Effector CD4-positive, alpha-beta T cell (primary cell): ENCODE measurements around the gene UQCRC1.

Experiments used
- DNase-seq: peaks from one replicate; pipeline ENCODE4 v3.0.0-alpha.2; 2020

Gene UQCRC1

DNA sequence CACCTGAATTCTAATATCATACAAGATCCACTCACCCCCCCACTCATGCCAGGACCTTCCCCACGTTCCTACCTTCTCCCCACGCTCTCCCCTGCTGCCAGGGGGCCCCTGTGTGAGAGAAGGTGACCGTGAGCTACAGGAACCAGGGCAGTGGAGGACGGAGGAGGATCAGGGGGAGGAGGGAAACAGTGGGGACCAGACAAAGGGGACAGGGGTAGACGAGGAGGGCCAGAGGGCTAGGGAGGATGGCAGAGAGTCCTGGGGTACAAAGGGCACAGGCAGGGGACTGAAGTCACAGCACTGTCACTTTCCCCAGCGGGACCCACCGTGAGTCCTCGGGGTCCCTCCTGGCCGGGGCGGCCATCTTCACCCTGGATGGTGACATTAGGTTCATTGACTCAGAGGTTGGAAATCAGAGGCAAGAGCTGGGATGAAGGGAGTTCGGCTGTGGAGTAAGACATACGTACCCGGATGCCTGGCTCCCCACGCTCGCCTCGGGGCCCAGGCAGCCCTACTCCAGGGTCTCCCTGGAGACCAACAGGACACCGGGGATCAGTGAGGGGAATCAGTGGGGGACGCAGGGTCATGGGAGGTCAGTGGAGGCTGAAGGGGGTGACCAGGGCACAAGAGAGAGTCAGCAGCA, 39.5 kb downstream of the UQCRC1 start:
- no peak for DNase-seq

DNA sequence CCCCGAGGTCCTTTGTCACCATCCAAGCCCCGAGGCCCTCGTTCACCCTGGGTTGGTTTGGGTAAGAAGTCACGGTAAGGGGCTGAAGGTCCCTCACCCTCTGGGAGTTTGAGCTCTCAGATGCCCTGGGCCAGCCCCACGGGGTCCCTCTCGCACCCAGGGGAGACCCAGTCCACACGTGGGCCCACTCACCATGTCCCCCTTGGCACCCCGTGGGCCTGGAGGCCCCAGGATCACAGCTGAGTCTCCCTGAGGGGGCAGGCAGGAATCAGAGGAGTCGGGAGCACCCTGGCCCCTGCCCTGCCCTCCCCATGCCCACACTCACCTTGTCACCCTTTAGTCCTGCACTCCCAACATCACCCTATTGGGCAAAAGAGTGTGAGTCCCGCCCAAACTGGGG, 40.0 kb downstream of the UQCRC1 start:
- DNase-seq, result no peak

DNA sequence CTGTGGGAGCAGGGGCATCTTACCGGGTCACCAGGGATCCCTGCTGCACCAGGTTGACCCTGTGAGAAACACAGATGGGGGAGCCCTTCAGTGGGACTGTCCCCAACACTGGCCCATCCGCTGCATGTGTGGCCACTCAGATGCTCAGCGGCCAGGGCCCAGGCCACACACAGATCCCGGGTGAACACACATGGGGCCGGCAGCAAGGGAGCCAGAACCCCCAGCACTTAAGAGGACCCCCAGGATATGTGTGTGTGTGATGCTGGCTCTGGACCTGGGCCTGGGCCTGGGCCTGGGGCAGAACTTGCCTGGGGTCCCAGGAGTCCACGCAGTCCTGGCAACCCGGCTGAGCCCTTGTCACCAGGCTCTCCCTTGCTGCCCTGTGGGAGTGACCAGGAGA, 41.0 kb downstream of the UQCRC1 start:
- DNase-seq, result no peak

DNA sequence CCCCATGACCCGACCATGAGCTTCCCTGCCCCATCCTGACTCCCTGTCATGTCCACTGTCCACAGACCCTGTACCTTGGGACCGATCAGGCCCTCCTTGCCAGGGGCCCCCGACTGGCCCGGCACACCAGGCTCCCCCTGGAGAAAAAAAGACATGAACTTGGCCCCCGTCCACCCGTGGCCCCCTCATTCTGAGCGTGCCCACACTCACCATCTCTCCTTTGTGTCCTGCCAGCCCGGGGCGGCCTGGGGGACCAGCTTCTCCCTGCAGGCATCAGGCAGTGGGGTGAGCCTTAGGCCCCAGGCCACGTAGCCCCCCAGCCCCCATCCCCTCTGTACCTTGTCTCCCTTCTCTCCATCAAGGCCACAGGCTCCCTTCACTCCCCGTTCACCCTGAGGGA, 41.9 kb downstream of the UQCRC1 start:
- no peak for DNase-seq

DNA sequence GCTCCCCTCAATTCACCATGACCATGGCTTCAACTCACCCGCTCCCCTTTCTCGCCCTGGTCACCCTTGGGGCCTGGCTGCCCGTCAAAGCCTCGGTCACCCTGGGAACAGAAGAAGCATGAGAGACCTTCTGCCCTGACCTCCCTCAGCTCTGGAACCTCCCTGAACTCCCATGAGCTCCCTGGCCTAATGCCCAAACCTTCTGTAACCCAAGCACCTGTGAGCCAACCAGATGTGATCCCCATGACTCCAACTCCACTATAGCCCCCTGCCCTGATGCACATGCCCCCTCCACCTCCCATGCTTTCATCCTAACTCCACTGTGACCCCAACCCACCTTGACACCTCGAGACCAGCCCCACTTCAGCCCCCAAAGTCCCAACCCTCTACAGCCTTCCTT, 42.4 kb downstream of the UQCRC1 start:
- no peak for DNase-seq

DNA sequence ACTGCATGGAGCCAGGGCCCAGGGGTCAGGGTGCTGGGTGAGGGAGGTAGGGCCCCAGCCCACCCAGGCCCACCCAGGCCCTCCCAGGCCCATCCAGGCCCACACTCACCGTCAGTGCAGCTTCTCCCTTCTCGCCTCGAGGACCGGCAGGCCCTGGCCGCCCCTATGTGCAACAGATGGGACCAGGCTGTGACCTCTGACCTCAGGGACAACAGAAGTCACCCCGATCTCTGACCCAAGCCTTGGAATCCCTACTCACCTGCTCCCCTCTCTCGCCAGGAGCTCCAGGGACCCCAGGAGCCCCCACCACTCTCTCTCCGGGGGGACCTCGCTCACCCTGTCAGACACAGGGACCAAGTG, 43.1 kb downstream of the UQCRC1 start:
- no peak for DNase-seq

DNA sequence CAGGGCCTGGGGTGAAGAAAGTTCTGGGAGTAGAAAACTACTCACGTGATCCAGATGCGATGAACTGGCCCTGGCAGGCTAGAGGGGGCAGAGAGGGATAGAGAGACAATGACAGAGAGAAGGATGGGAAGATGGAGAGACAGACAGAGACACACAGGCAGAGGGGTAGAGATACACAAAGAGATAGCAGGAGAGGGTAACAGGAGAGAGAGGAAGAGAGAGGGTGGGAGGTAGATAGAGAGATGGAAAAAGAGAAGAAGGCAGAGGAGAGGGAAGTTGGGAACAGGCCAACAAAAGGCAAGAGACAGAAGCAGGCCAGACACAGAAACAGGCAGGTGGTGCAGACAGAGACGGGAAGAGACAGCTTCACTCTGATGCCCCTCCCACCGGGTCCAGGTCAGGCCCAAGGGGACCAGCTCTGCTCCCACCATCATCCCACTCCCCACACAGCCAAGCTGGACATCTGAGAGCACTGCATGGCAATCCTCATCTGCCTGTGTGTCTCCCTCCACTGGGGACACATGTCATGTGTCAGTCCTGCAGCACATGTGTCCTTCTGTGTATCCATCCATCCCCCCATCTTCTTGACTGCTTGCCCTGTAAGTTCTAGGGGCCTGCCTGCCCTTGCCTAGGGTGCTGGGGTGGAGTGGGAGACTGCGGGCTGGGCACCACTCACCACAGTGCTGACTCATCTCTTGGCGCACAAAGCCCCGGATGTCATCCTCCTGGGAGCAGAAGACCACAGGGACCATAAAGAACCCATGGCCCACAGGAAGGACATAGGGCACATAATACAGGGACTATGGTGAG, 43.6 kb downstream of the UQCRC1 start:
- no peak for DNase-seq

DNA sequence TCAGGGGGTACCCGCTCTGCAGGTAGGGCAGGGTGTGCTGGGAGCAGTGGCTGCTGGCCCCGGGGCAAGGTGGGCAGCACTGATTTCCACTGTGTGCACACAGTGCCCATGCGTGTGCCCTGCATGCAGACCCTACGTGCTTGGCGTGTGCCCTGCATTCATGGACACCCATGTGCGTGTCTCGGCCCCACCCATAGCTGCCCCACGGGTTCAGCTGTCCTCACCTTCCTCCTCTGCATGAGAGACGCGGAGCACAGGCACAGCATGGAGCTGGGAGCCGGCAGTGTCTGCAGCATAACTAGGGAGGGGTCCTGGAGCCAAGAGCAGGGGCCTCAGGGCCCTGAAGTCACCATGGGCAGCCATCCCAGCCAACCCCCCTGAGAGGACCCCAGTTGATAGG, 44.3 kb downstream of the UQCRC1 start:
- DNase-seq, result no peak

DNA sequence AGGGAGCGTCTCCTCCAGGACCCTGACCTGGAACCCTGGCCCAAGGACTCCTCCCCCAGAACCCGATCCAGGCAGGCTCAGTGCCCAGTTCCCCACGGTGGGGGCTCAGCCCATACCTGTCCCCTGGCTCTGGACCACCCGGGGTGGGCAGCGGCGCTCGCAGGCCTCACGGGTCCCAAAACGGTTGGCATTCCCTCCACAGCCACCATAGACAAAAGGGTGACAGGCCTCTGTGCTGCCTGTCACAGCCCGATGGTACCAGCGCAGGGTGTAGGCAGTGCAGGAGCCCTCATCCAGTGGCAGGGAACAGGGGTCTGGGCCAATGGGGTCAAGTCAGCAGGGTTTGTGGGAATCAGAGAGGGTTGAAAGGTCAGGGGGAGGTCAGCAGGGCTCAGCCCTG, 44.8 kb downstream of the UQCRC1 start:
- no peak for DNase-seq

DNA sequence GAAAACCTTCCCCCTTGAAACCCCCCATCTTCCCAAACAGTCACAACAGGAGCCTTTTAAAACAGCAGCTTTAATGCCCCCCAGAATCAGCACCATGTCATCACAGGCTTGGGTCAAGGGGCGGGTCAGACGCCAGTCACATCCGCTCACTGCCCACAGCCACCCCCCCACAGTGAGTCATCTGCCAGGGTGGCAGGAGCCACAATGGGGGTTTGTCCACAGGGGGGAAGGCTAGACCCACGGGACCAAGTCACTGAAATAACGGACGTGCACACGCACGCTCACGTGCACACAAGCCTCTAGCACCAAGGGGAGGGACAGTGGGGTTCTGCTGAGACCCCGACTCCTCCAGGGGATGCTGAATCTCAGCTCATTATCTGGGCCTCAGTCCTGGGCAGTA, 45.4 kb downstream of the UQCRC1 start:
- no peak for DNase-seq

DNA sequence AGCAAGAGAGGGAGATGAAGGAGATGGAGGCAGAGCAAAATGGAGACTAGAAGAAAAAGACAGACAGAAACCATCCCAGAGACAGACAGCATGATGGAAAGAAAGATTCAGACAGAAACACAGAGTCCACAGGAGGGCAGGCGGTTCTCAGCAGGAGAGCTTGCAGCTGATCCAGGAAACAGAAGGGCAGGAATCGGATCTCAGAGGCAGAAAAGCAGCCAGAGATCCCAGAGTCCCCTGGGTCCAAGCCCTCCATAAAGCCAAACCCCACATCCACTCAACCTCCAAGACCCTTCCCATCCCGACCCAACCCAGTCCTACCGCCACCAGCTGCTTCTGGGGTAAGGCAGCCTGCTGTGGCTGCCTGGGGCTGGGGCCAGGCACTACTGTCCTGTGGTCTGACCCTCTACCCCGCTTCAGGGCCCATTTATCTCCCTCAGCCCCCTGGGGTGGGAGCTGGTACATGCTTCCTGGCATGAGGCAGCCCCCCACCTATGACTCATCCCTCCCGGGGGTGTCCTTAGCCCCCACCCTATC, 46.0 kb downstream of the UQCRC1 start, which contains the start of gene UCN2:
Gene UCN2 (minus strand): TSS at position 400 of the 537 bp plus-strand sequence. CDS start 657 bp downstream, outside the sequence.
- DNase-seq, result no peak

DNA sequence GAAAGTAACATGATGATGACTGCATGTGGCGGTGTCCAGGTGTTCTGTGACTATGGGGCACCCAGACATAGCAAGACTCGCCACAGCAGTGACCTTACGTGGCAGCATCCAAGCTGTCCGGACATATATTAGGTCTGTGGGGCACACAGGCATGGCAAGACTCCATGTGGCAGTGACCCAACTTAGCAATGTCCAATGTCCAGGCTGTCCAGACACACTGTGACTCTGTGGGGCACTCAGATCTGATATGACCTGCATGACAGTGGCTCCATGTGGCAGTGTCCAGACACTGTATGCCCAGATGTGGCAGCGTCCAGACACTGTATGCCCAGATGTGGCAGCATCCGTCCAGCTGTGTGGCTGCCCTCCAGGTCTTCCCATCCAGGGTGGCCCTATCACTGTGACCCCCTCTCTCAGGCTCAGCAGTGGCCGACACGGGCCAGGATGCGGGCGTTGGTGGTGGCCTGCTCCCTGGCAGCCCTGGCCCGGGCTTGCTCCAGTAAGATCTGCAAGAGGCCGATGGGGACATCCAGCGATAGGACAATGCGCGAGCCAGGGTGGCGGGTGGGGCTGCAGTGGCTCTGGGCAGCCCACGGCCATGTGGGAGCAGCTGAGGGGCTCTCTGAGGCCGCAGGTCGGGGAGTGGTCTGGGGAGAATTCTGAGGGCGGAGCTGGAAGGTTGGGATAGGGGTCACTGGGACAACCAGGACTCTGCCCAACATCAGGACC, 46.9 kb downstream of the UQCRC1 start:
- no peak for DNase-seq

DNA sequence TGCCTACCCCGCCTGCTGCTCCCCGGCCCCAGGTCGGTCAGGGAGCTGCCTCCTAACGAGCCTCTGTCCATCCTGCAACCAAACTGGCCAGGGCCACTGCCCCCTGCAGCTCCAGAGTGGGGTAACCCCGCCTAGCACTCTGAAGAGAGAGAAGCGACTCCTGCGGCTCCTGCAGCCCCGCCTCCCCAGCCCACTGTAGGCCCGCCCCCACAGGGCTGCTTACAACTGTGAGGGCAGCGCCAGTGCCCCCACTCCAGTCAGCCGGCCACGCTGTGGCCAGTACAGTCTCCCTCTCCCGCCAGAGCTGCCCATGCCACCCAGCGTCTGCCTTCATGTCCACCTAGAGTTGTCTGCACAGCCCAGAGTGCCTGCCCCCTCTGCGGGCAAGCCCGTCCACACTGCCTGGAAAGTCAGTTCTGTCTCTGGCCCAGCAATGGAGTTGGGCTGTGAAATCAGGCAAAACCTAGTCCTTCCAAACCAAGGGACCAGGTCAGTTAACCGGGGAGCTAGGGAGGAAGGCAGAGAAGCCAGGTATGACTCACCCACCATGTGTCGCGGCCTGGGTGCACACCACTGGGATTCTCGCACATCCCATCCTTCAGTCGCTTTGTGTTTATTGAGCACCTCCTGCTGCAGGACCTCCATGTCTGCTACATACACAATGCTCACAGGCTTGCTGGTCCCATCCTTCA, 48.3 kb downstream of the UQCRC1 start:
- DNase-seq, result no peak

DNA sequence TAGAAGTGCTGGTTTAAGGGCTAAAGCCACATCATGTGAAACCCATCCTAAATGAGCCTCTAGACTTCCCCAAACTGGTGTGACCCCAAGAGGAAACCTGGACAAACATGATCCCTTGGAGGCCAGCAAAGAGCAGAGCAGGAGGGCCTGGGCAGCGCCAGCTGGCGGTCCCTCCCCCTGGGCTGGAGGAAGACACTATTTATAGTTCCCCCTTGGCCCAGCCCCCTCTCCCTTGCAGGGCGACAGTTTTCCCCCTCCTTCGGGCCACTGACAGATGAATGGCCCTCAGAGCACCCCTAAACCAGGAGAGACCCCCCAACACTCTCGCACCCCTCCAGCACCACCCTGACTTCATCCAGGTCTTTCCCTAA, 48.8 kb downstream of the UQCRC1 start:
- no peak for DNase-seq

DNA sequence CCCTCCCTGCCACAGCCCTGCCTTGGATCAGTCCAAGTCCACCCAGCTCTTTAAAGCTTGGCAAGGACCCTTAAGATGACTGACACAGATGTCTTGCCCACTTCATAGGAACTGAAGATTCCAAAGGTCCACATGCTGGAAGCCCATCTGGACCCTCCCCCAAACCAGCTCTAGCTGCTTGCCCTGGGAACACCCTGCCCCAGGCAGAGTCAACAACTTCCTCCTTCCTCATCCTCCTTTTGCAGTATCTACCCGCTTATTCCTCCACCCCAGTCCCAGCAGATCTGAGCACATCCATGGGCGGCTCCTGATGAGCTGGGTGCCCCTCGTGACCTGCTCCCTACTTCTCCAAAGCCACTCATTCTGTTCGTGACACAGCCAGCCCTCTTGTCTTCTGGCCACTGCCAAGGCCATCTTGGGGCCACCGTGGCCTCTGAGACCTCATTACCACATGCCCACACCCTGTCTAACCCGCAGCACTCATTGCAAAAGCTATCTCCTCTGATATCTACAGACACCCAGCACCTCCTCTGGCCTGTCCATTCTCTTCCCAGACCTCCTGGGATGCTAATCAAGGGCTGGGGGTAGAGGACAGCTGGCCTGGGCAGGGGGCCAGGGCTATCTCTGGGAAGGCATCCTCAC, 50.8 kb downstream of the UQCRC1 start:
- no peak for DNase-seq

DNA sequence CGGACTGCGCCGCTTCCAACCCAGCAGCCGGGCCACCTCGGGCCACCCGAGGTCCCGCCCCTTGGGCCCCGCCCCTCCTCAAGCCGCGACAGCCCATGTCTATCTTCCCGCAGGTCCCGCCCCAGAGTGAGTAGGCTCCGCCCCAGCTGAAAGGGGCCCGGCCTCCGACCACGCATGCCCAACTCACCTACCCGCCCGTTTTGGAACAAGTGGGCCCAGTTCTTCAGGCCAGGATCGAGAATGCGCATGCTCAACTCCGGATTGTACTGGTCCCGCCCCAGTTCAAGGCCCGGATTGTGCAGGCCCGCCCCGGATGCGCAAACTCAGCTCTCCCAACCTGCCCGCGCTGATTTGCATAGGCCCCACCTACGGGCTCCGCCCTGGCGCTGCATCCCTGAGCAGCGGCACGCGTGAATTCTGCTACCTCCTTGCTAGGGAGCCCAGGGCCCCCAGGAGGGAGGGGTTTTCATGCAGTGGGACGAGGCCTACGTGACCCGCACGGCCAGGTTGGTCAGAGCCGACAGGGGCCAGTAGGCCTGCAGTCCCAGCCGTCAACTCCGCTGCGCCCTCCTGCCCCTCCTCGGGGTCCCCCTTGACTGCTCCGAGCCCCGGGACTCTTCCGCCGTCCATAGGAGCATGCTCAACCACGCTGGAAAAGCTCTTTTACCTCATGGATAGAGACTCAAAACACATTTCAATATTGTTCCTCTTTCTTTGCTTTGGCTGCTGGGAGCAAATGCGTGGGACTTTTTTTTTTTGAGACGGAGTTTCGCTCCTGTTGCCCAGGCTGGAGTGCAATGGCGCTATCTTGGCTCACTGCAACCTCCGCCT, 52.4 kb downstream of the UQCRC1 start, which contains the start of gene PFKFB4:
Gene PFKFB4 (minus strand): TSS at position 8 of the 831 bp plus-strand sequence. CDS start 26 bp downstream, outside the sequence.
- DNase-seq, result peak; percentile 97

DNA sequence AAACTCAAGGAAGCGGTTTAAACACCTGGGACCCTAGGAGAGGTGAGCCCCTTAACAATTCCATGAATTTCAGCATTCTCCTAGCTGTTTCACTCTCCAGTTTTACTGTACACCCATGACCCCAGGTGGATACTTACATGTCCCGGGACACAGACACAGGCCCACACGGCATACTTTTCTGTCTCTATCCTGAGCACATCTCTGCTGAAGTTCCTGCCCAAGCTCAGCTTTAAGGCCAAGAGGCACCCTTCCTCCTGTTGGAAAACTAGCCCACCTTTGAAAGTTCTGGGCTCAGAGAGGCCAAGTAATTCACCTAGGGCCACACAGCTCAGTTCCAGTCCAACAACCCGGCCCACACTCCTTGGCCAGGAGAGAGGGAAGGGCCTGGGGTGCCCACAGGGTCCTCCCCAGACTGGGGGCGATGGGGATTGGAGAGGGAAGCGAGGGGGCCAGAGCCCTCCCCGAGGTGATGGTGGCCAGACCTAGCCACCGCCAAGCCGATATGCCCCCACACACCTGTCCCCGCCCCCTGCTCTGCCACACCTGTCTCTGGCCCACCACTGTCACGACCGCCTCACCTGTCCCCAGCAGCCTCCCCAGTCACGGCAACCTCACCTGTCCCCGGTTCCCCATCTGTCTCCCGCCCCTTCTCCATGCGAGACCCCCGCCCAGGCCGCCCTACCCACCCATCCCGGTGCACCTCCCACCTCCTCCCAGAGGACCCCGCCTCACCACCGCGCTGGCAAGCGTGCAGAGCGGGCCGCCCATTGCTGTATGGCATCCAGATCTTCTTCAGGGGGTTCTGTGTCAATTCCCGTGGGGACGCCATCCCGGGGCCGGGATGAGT, 53.3 kb downstream of the UQCRC1 start:
- no peak for DNase-seq

DNA sequence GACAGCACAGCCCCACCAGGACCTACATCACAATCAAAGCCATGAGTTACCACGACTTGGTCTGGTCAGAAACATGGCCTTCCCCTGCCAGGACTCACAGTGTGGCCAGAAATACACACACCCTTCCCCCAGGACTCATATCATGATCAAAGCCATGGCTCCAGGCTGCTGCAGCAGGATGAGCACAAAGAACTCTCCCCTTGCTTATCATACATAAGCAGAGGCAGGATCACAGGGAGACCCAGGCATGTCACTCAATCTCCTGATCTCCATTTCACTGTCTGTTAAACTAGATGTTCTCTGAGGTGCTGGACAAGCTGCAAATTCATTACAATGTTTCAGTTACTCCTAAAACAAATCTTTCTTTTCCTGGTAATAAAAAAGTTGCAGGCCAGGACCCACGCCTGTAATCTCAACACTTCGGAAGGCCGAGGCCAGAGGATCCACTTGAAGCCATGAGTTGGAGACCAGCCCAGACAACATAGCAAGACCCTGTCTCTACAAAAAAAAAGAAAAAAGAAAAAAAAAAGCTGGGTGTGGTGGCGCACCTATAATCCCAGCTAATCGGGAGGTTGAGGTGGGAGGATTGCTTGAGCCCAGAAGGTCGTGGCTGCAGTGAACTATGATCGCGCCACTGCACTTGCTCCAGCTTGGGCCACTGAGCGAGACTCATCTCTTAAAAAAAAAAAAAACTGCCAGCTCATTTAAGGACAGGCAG, 54.1 kb downstream of the UQCRC1 start:
- DNase-seq, result no peak
